Right hindlimb (tissue), 1 donor: ENCODE data around the gene PTGER2.

Source experiments
- DNase-seq: peaks from one replicate; pipeline ENCODE4 v3.0.0-alpha.2; 2018

The PTGER2 gene

DNA sequence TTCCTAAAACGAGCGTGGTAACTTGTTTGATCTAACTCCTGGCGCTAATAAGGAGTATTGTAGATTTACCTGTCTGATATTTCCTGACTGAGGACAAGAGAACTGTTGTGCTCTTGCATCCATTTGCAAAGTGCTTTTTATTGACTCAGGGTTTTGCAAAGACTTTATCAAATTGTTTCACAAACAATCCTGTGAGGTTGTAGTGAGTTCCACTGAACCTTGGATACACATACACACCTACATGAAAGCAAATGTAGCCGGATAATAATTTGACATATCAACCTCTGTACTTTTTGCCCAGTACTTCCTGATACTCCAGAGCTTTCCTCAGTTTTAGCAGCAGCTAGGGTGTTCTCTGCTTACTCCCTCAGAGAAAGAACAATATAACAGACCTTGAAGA is 6.7 kb upstream of the PTGER2 start:
- DNase-seq, result no peak

DNA sequence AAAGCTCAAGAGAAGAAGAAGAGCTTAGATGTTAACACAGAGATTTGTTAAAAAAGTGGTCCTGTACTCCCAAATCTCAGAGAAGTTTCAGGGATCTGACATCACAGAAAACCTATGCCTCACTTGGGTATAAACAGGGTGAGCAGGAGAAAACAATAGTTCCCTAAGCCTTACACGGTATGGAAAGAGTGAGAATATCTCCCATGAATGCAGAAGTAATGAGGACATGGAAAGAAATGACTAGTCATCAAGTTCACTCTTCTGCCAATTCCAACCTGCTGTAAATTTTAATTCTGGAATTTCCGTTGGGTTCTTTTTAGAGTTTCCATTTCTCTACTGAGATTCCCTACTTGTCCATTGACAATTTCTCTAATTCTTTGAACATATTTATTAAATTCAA is 6.2 kb upstream of the PTGER2 start:
- DNase-seq, result no peak

DNA sequence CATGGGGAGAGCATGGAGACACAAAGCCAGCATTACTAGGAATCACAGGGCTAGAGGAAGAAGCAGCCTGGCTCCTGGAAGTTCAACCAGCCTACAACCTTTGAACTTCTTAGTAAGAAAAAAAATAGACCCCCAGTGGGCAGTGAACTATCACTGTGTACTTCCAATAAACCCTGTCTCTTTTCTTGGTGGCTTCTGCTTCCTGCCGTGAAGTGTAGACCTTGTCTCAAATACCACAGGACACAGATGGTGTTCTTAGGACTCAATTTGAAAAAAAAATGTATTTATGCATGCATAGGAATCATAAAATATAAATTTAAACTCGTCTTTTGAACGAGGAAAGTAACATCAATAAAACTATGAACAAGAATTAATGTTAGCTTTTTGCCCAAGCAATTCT is 3.6 kb upstream of the PTGER2 start:
- no peak for DNase-seq

DNA sequence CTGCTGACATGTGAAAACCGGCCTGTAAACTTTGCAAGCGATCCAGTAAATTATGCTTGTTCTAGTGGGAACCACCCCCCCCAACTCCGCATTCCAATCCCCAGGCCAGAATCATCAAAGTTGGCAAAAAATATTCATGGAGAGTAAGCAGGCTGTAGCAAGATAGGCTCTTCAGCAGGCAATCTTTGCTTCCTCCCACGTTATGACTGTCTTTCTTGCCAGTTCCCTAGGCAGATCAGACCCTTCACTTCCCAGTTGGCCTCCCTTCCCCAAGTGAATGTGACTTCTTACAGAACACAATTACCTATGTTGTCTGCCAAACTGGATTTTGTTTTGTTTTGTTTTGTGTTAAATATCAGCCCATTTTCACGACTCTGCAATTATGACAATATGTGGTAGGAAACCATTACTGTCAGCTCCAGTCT is 1.2 kb upstream of the PTGER2 start:
- peak; percentile 47 for DNase-seq

DNA sequence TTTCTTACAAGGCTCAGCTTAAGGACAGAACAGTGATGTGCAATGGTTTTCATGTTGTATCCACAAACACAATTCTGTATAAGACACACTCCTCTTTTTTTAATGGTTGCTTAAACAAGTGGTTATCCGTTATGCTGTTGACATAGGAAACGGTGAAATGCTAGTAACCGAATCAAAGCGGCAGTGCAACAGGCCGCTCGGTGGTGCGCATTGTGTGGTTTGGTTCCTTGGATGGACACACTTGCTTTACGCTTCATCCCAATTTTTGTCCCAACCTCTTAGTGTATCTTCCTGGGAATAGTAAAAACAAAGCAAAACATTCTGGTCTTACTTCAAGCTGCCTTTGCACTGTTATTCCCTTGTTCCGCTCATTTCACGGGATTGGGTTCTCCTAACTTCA is 650 bp upstream of the PTGER2 start:
- DNase-seq, result peak; percentile 43

DNA sequence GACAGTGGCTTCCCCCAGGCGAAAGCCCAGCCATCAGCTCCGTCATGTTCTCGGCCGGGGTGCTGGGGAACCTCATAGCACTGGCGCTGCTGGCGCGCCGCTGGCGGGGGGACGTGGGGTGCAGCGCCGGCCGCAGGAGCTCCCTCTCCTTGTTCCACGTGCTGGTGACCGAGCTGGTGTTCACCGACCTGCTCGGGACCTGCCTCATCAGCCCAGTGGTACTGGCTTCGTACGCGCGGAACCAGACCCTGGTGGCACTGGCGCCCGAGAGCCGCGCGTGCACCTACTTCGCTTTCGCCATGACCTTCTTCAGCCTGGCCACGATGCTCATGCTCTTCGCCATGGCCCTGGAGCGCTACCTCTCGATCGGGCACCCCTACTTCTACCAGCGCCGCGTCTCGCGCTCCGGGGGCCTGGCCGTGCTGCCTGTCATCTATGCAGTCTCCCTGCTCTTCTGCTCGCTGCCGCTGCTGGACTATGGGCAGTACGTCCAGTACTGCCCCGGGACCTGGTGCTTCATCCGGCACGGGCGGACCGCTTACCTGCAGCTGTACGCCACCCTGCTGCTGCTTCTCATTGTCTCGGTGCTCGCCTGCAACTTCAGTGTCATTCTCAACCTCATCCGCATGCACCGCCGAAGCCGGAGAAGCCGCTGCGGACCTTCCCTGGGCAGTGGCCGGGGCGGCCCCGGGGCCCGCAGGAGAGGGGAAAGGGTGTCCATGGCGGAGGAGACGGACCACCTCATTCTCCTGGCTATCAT is 663 bp downstream of the PTGER2 start:
- peak; percentile 49 for DNase-seq

DNA sequence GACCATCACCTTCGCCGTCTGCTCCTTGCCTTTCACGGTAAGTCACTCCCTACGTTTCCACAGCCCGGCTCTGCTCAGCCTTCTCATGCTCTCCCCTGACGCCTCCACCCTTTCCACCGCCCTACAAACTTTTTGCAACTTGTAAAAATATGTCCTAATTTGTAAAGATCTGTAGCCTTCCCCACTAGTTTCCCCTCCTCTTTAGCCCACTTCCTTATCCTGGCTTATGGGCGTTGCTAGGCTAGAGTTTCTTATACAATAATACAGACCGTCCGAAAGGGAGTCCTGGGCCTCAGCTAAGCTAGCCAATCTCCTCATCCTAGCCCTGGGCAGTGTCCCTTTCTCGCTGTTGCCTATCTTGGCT is 1.2 kb downstream of the PTGER2 start:
- no peak for DNase-seq

DNA sequence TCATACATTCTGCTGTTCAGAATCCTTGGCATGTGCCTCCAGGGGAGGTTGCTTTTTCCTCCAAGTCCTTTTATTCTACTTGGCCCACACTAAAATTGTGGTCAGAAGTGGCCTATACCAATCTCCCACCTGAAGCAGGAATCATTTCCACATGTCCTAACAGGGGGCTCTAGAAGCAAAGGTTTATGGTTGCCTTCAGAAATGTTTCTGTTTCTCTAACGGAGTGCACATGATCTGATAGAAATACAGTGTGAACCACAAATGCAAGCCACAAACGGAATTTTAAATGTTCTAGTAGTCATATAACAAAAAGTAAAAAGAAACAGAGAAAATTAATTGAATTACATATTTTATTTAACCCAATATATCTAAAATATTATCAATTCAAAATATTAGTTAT is 4.0 kb downstream of the PTGER2 start:
- no peak for DNase-seq

DNA sequence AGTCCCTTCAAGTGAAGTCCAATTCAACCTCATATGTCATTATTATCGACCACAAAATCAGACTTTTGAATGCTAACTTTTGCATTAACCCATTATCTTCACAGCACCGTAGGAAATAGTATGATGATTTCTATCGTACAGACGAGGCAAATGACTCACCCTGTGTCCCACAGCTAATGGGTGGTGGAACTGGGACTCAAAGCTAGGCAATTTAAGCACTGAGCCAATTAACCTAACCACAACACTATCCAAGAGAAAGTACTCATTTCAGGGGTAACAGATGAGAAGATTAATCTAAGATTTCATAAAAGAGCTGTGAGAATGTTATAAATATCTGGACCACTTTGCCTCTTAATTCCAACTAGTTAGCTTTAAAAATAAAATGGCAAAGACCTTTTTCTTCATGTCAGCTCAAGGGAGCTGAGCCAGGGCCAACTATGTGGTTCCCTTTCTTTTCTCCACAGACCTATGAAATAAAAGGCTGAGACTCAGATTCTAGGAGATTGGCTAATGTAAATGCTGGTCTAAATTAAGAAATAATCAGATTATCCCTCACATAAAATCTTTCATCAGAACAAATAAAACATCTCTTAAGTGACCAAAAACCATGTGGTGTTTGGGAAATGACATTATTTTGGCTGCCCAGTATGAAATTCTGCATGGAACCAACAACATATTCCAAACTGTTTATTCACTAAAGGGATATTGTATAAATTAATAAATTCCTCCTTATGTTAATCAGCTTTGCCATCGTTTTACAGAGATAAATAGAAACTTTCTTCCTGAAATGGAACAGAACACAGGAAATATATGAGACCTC is 4.9 kb downstream of the PTGER2 start:
- DNase-seq, result no peak

DNA sequence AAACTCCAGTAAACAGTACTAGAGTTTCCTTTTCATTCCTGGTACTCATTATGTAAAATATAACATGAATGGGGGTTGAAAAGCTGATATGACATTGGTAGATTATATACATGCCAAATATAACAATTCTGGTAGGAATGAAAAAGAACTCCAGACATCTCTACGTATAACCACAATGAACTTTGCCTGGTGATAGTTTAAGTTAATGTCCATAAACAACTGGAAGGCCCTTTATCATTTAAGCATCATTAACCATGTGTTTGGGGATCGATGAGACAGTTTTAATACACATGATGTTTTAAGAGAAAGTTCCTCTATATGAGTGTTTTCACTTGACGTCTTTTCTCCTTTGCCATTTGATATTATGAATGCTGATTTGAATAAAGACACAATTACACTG is 5.8 kb downstream of the PTGER2 start:
- DNase-seq, result no peak

DNA sequence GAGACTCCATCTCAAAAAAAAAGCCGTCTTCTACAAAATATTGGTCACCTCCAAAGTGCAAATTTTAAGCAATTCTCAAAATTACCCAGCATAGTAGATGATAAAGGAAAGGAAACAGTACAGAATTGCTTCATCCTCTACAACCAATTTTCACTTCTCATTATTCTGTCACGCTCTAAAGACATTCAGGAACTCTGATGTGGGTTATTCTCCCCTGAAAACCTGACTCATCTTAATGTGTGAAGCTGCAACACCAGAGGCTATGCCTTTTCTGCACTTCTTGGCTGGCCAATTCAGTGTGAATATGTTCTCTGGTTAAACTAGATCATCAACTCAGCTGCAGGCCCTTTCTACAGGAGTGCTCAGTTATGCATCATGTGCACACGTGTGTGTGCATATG is 11.0 kb downstream of the PTGER2 start:
- DNase-seq, result no peak

DNA sequence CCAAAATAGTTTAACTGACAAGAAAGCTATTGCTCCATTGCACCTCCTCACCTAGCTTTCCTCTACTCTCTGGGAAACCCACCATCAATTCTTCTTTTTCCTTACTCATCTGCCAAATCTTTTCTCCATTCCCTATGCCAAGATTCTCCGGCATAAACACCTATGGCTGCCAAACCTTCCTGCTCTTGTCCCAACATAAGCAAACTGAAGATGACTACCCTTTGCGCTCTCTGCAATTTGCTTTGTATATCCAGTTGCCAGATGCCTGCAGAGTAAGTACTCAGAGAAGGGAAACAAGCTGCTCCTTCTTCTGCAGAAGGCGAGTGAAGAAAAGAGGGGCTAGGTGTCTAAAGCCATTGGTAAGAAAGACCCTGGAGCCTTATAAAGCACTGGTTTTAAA is 11.5 kb downstream of the PTGER2 start:
- DNase-seq, result no peak

DNA sequence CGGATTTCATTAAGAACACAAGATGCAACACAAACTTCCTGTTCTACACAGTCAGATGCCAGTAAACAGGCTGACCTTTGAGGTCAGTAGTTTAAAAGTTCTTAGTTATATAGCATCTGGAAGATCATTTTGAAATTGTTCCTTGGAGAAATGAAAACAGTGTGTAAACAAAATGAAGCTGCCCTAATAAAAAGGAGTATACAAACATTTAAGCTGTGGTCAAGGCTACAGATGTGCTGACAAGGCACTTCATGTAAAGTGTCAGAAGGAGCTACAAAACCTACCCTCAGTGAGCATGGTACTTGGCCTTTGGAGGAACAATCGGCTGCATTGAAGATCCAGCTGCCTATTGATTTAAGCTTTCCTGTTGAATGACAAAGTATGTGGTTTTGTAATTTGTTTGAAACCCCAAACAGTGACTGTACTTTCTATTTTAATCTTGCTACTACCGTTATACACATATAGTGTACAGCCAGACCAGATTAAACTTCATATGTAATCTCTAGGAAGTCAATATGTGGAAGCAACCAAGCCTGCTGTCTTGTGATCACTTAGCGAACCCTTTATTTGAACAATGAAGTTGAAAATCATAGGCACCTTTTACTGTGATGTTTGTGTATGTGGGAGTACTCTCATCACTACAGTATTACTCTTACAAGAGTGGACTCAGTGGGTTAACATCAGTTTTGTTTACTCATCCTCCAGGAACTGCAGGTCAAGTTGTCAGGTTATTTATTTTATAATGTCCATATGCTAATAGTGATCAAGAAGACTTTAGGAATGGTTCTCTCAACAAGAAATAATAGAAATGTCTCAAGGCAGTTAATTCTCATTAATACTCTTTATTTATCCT is 13.5 kb downstream of the PTGER2 start:
- no peak for DNase-seq

DNA sequence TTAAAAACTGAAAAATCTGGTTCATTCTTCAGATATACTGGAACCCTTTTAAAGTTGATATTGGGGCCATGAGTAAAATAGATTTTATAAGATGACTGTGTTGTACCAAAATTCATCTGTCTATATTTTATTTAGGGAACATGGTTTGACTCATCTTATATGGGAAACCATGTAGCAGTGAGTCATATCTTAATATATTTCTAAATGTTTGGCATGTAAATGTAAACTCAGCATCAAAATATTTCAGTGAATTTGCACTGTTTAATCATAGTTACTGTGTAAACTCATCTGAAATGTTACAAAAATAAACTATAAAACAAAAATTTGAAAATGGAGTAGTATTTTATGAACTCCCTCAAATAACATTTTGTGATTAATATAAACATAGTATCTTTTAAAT is 14.2 kb downstream of the PTGER2 start:
- DNase-seq, result no peak

DNA sequence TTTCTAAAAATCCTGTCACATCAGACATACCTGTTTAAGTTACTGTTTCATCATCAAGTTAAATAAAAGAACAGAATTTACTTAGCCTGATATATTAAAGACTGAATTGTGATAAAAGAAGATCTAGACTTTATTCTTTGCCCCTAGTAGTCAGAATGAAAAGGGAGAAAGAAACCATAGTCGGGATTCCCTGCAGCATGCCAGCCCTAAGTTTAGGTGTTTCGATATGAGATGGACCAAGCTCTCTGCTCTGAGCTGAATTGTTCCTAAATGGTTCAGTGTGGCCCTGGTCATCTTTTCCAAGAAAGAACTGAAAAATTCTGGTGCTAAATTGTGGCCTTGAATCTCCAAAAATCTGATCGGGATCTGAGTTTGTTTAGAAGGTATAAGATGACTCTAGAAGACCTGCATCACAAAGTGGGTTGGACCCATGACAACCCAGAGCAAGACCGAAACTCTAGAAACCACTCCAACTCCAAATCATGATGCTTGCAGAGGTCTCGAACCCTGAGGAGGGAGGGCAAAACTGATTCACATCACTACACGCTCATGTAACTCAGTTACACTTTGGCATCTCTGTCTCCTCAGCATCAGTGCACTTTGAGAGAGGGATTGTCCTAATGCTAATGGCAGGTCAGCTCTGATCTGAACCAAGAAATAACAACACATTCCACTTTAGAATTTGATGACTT is 15.7 kb downstream of the PTGER2 start:
- no peak for DNase-seq

DNA sequence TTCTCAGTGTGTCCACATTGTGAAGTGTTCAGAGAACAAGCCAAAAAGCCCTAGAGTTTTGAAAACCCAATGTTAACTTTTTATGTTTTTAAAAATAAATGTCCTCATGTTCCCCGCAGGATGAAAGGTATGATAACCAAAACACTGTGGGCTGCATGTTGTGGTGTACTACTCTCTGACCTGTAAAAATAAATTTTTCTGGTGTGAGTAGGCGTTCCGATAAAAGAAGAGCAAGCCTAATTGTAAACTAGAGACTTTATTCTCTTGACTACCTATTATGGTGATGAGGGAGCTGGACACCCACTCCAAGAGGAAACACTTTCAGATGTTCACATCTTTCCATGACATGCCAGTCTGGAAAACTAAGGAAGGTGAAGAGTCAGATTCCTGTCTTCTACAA is 18.2 kb downstream of the PTGER2 start:
- no peak for DNase-seq

DNA sequence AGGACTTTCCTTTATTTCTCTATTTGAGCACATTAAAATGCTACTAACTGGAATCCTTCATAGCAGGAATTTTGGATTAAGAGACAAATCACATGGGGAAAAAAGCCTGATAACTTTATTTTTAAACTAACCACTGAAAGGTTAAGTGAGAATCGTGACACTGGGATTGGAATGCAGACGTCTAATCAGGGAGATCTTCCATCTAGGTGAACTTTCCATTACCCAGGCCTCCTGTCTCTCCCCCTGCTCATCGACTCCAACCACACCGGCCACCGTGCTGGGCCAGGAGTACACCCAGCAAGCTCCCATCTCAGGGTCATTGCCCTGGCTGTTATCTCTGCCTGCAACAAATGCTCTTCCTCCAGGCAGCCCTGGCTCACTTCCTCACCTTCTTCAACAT is 19.0 kb downstream of the PTGER2 start:
- no peak for DNase-seq

DNA sequence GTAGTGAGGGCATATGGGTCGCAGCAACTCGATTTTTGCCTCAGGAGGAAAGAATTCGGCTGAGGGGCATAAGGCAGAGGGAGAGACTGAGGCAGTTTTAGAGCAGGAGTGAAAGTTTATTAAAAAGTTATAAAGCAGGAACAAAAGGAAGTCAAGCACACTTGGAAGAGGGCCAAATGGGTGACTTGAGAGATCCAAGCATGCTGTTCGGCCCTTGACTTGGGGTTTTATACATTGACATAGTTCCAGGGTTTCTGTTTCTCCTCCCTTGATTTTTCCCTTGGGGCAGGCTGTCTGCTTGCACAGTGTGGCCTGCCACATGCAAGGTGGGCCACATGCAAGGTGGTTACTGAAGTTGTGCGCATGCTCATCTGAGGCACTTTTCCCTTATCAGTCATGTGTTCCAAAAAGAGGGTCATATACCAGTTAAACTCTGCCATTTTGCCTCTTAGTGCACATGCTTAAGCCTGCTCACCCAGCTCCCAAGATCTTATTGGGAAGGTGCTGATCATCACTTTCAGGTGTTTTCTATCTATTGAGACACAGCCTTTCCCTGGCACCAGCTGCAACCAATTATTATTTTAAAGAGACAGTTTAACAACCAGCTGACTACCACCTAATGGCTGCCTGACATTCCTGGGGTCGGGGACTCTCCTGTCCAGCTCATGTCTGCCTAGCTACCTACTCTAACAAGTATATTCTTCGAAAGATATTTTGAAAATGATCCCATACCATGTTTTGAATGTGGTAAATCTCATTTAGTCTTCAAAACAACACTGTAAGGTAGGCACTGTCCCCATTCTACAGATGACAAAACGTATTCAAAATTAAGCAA is 19.9 kb downstream of the PTGER2 start:
- no peak for DNase-seq

DNA sequence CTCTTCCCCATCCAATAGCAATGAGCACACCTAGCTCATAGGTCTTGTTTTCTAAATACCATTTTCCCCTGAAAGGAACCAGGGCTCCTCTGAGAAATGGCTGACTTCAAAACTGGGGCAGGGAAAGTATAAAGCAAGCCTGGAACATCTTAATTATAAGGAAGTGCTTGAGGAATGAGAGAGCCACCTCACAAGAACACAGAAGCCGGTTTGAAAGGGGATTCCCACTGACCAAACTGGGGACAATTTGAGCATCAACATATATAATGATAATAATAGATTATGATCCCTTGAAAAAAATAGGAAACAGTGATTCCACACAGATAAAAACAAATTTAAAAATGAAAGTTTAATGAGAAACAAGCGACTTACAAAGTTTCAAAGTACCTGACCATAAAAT is 22.1 kb downstream of the PTGER2 start:
- no peak for DNase-seq

DNA sequence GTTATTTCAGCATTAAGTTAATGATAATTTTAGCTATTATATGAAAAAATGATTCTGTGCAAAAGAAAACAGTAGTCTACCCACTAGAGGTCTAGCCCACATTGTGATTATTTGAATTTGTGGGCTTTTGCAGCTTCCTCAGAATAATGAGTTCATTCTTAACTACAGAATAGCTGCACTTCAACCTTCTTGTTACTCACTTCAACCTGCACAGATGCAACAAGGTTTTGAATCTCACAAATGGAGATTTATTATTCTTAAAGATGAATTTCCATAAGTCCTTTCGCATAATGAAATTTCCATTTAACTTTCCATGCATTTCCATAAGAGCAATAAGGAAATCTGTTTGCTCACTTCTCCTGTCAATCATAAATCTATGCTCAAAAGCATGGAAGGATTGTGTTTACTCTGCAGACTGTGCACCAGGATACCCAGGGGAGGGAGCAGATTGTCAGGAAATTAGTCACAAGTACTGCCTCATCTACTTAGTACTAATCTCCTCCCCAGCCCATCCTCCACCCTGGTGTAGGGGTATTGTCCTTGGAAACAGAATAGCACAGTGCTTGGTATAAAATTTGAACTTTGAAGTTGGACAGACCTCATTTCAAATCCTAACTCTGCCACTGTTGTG is 24.1 kb downstream of the PTGER2 start:
- DNase-seq, result no peak

DNA sequence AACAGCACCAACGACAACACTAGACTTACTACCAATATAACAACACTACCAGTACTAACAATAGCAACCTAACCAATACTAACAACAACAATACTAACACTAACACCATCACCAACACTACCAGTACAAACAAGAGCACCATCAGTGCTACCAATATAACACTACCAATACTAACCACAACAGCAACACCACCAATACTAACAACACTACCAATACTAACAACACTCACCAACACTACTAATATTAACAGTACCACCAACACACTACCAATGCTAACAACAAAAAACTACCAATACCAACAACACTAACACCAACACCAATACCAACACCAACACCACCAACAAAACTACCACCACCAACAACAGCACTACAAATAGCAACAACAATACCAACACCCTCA is 25.1 kb downstream of the PTGER2 start:
- DNase-seq, result no peak
